Glutamatergic neuron (in vitro differentiated cells): ENCODE data around the gene MAP10. TPM values are rescaled to one million over a fixed set of nuclear protein-coding genes. Genes with fewer than 3 reads are reported as not detected.

Experiments
- DNase-seq: peaks from one replicate; pipeline ENCODE4 v3.0.0; 2022
- H3K27ac Mint-ChIP-seq: one replicate; pipeline ENCODE4 v1.8.0; 2020; ENCODE audit warnings: mild to moderate bottlenecking, mixed read lengths, inconsistent platforms; ENCODE audit not compliant: unreplicated experiment
- H3K27me3 Mint-ChIP-seq: one replicate; pipeline ENCODE4 v1.8.0; 2020; ENCODE audit warnings: mild to moderate bottlenecking, moderate library complexity, mixed read lengths, inconsistent platforms; ENCODE audit not compliant: unreplicated experiment
- H3K36me3 Mint-ChIP-seq: one replicate; pipeline ENCODE4 v1.8.0; 2020; ENCODE audit warnings: mild to moderate bottlenecking, mixed read lengths, inconsistent platforms; ENCODE audit not compliant: unreplicated experiment
- H3K4me1 Mint-ChIP-seq: one replicate; pipeline ENCODE4 v1.8.0; 2020; ENCODE audit warnings: mild to moderate bottlenecking, low read depth, mixed read lengths, inconsistent platforms; ENCODE audit not compliant: unreplicated experiment
- H3K4me3 Mint-ChIP-seq: one replicate; pipeline ENCODE4 v1.8.0; 2020; ENCODE audit warnings: mild to moderate bottlenecking, mixed read lengths, inconsistent platforms; ENCODE audit not compliant: unreplicated experiment
- H3K9me3 Mint-ChIP-seq: one replicate; pipeline ENCODE4 v1.8.0; 2020; ENCODE audit warnings: mild to moderate bottlenecking, moderate library complexity, mixed read lengths, inconsistent platforms; ENCODE audit not compliant: unreplicated experiment
- CTCF ChIP-seq: fragments of 200-600 bp; sonication (generic); IDR thresholded peaks from one replicate; pipeline ENCODE4 v1.5.0; 2021; ENCODE audit not compliant: partially characterized antibody, unreplicated experiment
- total RNA-seq: library from RNA; stranded (reverse); fragmentation: NEBNext Ultra II Directional; extraction: Animal tissue kit (Norgen Biotek cat#: 25700); gene quantifications from one replicate; pipeline ENCODE4 v1.2.1, GENCODE V29; 2021; ENCODE audit not compliant: unreplicated experiment

The MAP10 gene
- total RNA-seq, 1 donor from 2014 or later: 3.6 TPM

- no peak for DNase-seq
- H3K36me3 Mint-ChIP-seq: no peaks in the 10 kb centered on the region
- H3K9me3 Mint-ChIP-seq: no peaks in the 10 kb centered on the region
- no peak overlapping the region for H3K4me3 Mint-ChIP-seq
- H3K27me3 Mint-ChIP-seq: no peaks in the 10 kb centered on the region
- TF ChIP-seq CTCF: no peak
- H3K27ac Mint-ChIP-seq: no peak overlapping the region
- peaks cover 2% of the 10 kb centered on the region for H3K4me1 Mint-ChIP-seq
These were observed 7.2 kb upstream of the MAP10 start for GRCh38 chr1:232797856-232798510.

GRCh38 chr1:232798920-232799319 is 6.3 kb upstream of the MAP10 start:
- Mint-ChIP-seq H3K9me3 (no peaks in the 10 kb centered on the region), H3K36me3 (no peaks in the 10 kb centered on the region), H3K27ac (no peak overlapping the region), H3K4me1 (no peaks in the 10 kb centered on the region), H3K4me3 (no peak overlapping the region), H3K27me3 (peaks cover 2% of the 10 kb centered on the region)
- no peak for TF ChIP-seq CTCF
- DNase-seq: no peak

GRCh38 chr1:232806186-232806510 is 932 bp downstream of the MAP10 start:
- Mint-ChIP-seq H3K36me3 (no peaks in the 10 kb centered on the region), H3K4me3 (peak overlapping the region; percentile 92), H3K27ac (peak overlapping the region; percentile 53), H3K9me3 (no peaks in the 10 kb centered on the region), H3K27me3 (peaks cover 7% of the 10 kb centered on the region), H3K4me1 (peaks cover 5% of the 10 kb centered on the region)
- TF ChIP-seq CTCF: no peak
- DNase-seq: no peak

GRCh38 chr1:232810856-232811255 is 5.6 kb downstream of the MAP10 start:
- no peaks in the 10 kb centered on the region for H3K27me3 Mint-ChIP-seq
- H3K4me1 Mint-ChIP-seq: no peaks in the 10 kb centered on the region
- H3K9me3 Mint-ChIP-seq: no peaks in the 10 kb centered on the region
- no peak for TF ChIP-seq CTCF
- no peak overlapping the region for H3K4me3 Mint-ChIP-seq
- DNase-seq: no peak
- no peaks in the 10 kb centered on the region for H3K36me3 Mint-ChIP-seq
- H3K27ac Mint-ChIP-seq: no peak overlapping the region

- Mint-ChIP-seq H3K4me3 (no peak overlapping the region), H3K27ac (no peak overlapping the region), H3K36me3 (no peaks in the 10 kb centered on the region), H3K27me3 (no peaks in the 10 kb centered on the region), H3K9me3 (no peaks in the 10 kb centered on the region), H3K4me1 (no peaks in the 10 kb centered on the region)
- DNase-seq: no peak
- TF ChIP-seq CTCF: no peak
These were observed 7.3 kb downstream of the MAP10 start for GRCh38 chr1:232812560-232812959.
